Activated naive CD8-positive, alpha-beta T cell treated with anti-CD3 and anti-CD28 coated beads for 36 hours (primary cell): ENCODE measurements around the gene ADGRV1. TPM values are rescaled to one million over a fixed set of nuclear protein-coding genes. Genes with fewer than 3 reads are reported as not detected.
"Not testable (repeated sequence)": the region's sequence is repeated elsewhere in the genome, so short reads cannot be mapped to it uniquely, and the experiment has no call there.

Experiments used
- DNase-seq: peaks from one replicate; pipeline ENCODE4 v3.0.0; 2021
- H3K27ac Mint-ChIP-seq: one replicate; pipeline ENCODE4 v1.8.0; 2022; ENCODE audit warnings: mild to moderate bottlenecking, moderate library complexity, mixed read lengths
- H3K27me3 Mint-ChIP-seq: one replicate; pipeline ENCODE4 v1.8.0; 2022; ENCODE audit warnings: mild to moderate bottlenecking, mixed read lengths
- H3K36me3 Mint-ChIP-seq: one replicate; pipeline ENCODE4 v1.8.0; 2021; ENCODE audit warnings: mild to moderate bottlenecking, mixed read lengths
- H3K4me1 Mint-ChIP-seq: one replicate; pipeline ENCODE4 v1.8.0; 2021; ENCODE audit warnings: mixed read lengths
- H3K4me3 Mint-ChIP-seq: one replicate; pipeline ENCODE4 v1.8.0; 2022; ENCODE audit warnings: mild to moderate bottlenecking, moderate library complexity, mixed read lengths
- H3K9me3 Mint-ChIP-seq: one replicate; pipeline ENCODE4 v1.8.0; 2022; ENCODE audit warnings: mixed read lengths
- total RNA-seq, 2 experiments: library from RNA; stranded (reverse); gene quantifications; one replicate each; pipeline ENCODE4 v1.2.3, GENCODE V29; 2021

ADGRV1 gene
- total RNA-seq, 2 experiments from 2014 or later: 0.14 TPM; not detected in 1

DNA sequence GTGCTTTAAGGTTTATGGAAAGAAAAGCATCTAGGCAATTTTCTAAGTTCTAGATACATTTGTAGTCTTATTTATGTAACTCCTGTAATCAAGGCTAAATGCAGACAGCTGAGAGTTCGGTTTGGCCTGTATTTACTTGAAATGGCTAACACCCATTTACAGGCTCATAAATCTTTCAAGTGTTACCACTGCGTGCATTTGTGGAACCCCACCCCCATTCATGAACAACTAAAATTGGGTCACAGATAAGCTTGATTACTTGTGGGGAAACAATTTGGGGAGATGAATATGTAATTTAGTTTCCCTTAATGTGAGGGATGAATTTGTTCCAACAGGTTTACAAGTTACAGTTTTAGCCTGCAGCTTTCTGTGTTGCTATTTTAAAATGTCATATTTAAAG, 463.9 kb downstream of the ADGRV1 start:
- Mint-ChIP-seq H3K36me3 (no peaks in the 10 kb centered on the region), H3K4me3 (no peak overlapping the region), H3K27ac (no peak overlapping the region), H3K27me3 (peaks cover 16% of the 10 kb centered on the region), H3K9me3 (no peaks in the 10 kb centered on the region), H3K4me1 (no peaks in the 10 kb centered on the region)
- DNase-seq: no peak

DNA sequence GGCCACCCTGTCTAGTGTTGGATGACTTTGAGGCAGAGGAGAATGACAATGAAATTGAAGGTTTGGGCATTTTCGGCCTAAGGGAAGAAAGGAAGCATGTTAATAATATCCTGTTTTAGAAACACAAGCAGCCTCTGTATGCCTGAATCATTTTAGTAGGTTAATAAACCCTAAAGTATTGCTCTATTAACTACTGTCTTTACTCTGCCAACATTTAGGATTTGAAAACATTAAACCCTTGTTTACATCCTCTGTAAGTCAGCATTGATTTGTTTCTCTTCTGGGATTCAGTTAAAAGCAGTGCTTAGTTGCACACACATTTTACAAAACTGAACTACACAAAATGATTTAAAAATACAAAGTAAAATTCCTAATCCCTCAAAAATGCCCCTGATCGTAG, 465.6 kb downstream of the ADGRV1 start:
- Mint-ChIP-seq H3K9me3 (no peaks in the 10 kb centered on the region), H3K4me1 (no peaks in the 10 kb centered on the region), H3K27ac (no peak overlapping the region), H3K27me3 (peaks cover 25% of the 10 kb centered on the region), H3K4me3 (no peak overlapping the region), H3K36me3 (no peaks in the 10 kb centered on the region)
- no peak for DNase-seq

DNA sequence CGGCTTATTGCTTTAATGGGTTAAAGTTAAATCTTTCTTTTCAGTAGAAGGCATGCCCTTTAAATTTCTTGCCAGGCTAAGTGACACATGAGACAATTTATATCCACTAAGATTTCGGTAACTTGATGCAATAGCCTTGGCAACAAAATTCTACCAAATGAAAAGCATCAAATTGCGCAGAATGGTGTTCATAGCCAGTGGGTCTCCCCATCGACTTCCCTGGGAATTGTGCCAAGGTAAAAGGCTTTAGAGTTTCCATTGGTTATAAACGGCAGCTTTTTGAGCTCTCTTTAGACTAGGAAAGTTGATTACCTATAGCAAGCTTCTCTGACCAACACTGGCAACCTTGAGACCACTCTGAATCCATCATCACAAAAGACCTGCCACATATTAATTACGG, 466.1 kb downstream of the ADGRV1 start:
- H3K9me3 Mint-ChIP-seq: no peaks in the 10 kb centered on the region

DNA sequence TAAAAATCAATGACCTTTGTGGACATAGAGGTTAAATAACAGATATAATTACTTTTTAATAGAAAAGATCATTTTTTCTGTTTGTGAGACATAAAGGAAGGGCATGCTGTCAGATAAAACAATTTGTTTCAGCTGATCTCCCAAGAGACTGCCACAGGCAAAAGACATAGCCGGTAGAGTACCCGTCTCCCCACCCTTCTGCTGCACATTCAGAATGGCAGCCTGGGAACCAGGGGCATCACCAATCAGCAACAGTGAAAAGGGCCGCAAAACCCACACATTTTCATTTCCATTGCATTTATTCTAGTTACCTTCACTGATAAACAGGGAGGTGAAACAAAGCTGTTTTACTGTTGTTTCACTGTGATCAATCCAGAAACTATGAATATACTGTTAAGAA, 466.9 kb downstream of the ADGRV1 start:
- H3K4me3 Mint-ChIP-seq: no peak overlapping the region
- no peak for DNase-seq
- no peaks in the 10 kb centered on the region for H3K36me3 Mint-ChIP-seq
- H3K9me3 Mint-ChIP-seq: no peaks in the 10 kb centered on the region
- no peak overlapping the region for H3K27ac Mint-ChIP-seq
- H3K4me1 Mint-ChIP-seq: no peaks in the 10 kb centered on the region
- H3K27me3 Mint-ChIP-seq: peaks cover 13% of the 10 kb centered on the region

More for the DNA sequence above, 466.1 kb downstream of the ADGRV1 start:
- Mint-ChIP-seq H3K27me3 (peaks cover 20% of the 10 kb centered on the region), H3K4me3 (no peak overlapping the region), H3K27ac (no peak overlapping the region), H3K36me3 (no peaks in the 10 kb centered on the region), H3K4me1 (no peaks in the 10 kb centered on the region)
- DNase-seq: no peak

DNA sequence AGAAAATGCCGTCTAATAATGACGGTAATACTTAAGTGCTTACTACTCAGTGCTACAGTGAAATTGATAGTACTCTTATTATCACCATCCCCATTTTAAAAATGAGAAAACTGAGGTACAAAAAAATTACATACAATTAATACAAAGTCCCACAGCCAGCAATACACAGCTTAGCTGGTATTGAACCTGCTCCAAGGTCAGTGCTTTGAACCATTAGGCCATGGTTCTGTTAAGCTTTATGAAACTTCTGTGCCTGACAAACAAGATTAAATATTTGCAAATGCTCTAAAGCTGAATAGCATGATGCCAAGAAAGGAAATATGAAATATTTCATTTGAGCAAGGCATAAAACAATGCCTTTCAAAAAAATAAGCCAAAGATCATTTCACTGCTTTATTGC, 467.4 kb downstream of the ADGRV1 start:
- peaks cover 16% of the 10 kb centered on the region for H3K27me3 Mint-ChIP-seq
- H3K36me3 Mint-ChIP-seq: no peaks in the 10 kb centered on the region
- H3K9me3 Mint-ChIP-seq: no peaks in the 10 kb centered on the region
- no peak overlapping the region for H3K4me3 Mint-ChIP-seq
- no peak for DNase-seq
- H3K27ac Mint-ChIP-seq: no peak overlapping the region
- H3K4me1 Mint-ChIP-seq: no peaks in the 10 kb centered on the region

DNA sequence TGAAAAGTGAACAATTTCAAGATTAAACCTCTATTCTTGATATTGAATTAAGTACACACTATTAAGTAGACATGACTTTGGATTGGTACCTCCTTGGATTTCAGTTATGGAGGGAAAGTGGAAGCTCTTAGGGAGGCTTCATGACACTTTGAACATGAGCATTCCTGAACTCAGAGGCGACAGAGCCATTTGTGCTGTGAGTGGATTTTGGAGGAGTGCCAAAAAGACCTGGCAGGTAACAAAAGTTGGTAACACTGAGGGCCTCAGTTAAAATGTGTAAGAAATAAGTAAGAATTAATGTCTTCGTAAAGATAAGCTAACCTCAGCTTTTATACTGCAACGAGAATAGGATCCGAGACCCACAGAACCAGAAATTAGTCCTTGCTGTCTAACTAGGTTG, 467.9 kb downstream of the ADGRV1 start:
- peaks cover 19% of the 10 kb centered on the region for H3K27me3 Mint-ChIP-seq
- no peak overlapping the region for H3K4me3 Mint-ChIP-seq
- no peaks in the 10 kb centered on the region for H3K36me3 Mint-ChIP-seq
- H3K4me1 Mint-ChIP-seq: peaks cover 2% of the 10 kb centered on the region
- H3K27ac Mint-ChIP-seq: no peak overlapping the region
- H3K9me3 Mint-ChIP-seq: no peaks in the 10 kb centered on the region
- DNase-seq: no peak

DNA sequence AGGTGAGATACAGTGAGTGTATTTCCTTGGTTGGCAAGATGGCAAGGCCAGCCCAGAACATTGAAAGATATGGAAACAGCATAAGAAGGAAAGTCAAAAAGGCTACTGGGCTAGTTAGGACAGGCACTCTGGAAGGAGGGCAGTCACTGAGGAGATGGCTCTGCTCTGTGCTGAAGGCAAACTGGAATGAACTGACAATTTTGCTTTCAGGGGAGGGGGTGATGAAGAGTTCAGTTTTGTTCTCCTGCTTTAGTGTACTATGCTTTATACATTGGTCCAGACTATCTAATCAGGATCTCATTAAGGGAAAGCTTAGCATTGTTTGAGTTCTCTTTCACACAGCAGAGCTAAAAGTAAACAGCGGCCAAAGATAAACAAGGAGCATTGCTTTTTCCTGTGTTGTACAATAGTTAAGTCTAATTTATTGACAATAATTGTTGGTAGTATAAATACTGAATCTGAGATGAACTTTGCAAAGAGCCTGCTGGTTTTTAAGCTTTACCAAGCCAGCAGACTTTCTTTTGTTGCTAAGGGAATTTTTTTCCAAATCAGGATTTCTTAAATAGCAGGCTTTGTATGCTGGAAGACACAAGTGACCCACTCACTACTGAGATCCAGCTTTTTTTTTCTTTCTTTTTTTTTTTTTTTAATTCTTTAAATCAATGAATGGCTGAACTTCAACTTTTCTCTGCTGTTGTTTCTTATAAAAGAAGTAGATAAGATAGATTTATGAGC, 469.0 kb downstream of the ADGRV1 start:
- H3K4me3 Mint-ChIP-seq: no peak overlapping the region
- peaks cover 18% of the 10 kb centered on the region for H3K27me3 Mint-ChIP-seq
- no peak overlapping the region for H3K27ac Mint-ChIP-seq
- H3K4me1 Mint-ChIP-seq: peaks cover 2% of the 10 kb centered on the region
- H3K36me3 Mint-ChIP-seq: no peaks in the 10 kb centered on the region
- no peaks in the 10 kb centered on the region for H3K9me3 Mint-ChIP-seq
- DNase-seq: no peak

DNA sequence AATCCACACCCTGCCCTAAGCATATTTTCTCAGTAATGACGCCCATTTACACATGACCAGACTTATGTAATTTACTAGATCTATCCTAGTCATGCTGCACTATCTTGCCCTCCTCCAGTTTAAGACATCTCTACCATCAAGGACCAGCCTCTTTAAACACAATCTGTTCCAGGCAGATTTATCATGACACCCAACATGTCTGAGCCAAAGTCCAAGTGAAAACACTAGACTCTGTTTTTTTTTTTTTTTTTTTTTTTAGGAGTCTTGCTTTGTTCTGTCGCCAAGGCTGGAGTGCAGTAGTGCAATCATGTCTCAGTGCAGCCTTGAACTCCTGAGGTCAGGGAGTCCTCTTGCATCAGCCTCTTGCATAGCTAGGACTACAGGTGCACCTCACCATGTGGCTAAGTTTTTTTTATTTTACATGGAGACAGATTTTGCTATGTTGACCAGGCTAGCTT, 469.9 kb downstream of the ADGRV1 start:
- DNase-seq: no peak
- no peaks in the 10 kb centered on the region for H3K36me3 Mint-ChIP-seq
- H3K27ac Mint-ChIP-seq: no peak overlapping the region
- no peak overlapping the region for H3K4me3 Mint-ChIP-seq
- H3K27me3 Mint-ChIP-seq: peaks cover 18% of the 10 kb centered on the region
- peaks cover 2% of the 10 kb centered on the region for H3K4me1 Mint-ChIP-seq
- H3K9me3 Mint-ChIP-seq: no peaks in the 10 kb centered on the region

DNA sequence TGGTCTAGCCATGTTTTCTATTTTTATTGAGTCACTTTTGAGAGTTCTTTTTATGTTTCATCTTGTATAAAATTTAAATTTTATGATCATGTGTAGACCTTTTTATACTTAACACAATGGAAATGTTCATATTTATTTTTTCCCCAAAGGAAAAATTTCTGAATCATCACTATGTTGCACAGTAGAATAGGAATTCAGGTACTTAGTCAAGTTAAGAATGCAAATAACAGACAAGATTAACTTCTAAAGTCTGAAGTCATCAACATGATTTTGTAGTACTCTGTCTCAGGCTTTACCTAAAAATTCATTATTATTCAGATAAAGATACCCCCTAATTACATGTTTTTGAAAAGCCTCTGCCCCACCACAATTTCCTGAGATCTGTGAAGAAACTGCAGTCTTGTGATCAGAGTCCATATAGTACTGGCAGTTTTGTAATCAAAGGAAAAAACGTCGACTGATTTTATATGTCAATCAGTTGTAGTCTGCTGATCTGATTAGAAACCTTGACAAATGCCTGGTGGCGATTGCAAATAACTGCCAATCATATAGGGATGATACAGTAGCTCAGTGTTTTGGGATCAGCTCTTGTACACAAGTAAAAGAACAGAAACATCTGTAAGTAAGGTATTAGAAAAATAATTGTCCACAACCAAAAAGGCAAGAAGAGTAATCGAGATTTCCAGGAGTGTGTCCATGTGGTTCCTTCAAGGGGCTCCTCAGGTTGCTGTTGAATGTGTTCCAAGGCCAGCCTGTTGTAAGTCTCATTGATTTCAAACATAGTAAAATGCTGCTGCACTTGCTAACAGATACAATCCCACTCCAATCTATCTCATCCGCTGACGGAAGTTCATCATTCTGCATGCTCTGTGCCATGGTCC, 472.2 kb downstream of the ADGRV1 start:
- Mint-ChIP-seq H3K36me3 (no peaks in the 10 kb centered on the region), H3K9me3 (no peaks in the 10 kb centered on the region), H3K4me1 (peaks cover 2% of the 10 kb centered on the region), H3K27me3 (peaks cover 18% of the 10 kb centered on the region), H3K4me3 (no peak overlapping the region), H3K27ac (no peak overlapping the region)
- DNase-seq: no peak

DNA sequence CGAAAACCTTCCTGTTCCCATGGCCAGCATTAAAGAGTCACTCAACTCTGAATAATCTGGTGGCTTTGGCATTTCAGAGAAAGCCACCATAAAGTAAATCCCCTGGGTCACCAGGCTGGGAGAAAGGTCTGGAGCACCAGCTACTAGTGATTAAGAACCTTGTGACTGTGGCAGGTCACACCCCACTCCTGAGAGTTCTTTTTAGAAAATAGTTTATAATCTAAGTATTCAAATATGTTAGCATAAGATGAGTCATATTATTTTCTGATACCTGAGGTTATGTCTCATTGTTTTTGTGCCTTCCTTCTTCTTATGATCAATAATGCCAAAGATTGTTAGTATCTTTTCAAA, 472.8 kb downstream of the ADGRV1 start:
- peaks cover 18% of the 10 kb centered on the region for H3K27me3 Mint-ChIP-seq
- no peak overlapping the region for H3K27ac Mint-ChIP-seq
- no peaks in the 10 kb centered on the region for H3K36me3 Mint-ChIP-seq
- no peaks in the 10 kb centered on the region for H3K9me3 Mint-ChIP-seq
- DNase-seq: no peak
- H3K4me1 Mint-ChIP-seq: peaks cover 2% of the 10 kb centered on the region
- H3K4me3 Mint-ChIP-seq: no peak overlapping the region

DNA sequence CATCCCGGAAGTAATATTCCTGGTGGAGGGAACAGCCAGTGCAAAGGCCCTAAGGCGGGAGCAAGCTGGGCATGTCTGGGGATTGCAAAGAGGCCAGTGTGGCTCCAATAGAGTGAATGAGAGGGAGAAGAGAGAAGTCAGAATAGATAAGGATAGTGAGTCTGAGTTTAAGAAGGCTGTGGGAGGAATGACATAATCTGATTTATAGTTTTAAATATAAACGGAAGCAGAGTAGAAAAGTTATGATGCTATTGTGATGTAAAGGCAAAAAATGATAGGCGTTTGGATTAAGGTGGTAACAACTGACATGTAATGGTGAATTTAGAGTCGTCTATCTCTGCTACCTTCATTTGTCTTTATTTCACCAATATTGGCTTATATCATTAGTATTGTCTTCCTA, 473.5 kb downstream of the ADGRV1 start:
- H3K27ac Mint-ChIP-seq: no peak overlapping the region
- H3K36me3 Mint-ChIP-seq: no peaks in the 10 kb centered on the region
- no peak overlapping the region for H3K4me3 Mint-ChIP-seq
- peaks cover 2% of the 10 kb centered on the region for H3K4me1 Mint-ChIP-seq
- no peaks in the 10 kb centered on the region for H3K9me3 Mint-ChIP-seq
- peaks cover 18% of the 10 kb centered on the region for H3K27me3 Mint-ChIP-seq
- no peak for DNase-seq

DNA sequence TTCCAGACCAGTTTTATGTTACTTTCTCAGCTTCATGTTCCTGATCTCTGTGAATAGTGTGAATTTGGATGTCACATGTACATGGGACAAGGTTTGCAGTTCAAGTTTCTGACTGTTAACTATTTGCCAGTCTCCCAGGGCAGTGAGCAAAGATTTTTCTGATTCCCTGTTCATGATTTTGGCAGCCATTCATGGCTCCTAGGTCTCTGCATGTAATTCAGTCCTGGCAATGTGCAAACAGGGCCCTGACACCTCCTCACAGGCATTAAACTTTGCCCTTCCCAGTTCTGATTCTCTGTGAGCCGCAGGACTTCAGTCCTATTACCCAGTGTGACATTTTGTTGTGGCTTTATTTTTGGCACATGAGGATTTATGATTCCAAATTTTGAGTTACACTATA, 474.8 kb downstream of the ADGRV1 start:
- H3K36me3 Mint-ChIP-seq: no peaks in the 10 kb centered on the region
- peaks cover 2% of the 10 kb centered on the region for H3K4me1 Mint-ChIP-seq
- H3K4me3 Mint-ChIP-seq: no peak overlapping the region
- no peak for DNase-seq
- H3K27ac Mint-ChIP-seq: no peak overlapping the region
- H3K9me3 Mint-ChIP-seq: no peaks in the 10 kb centered on the region
- H3K27me3 Mint-ChIP-seq: peaks cover 14% of the 10 kb centered on the region

DNA sequence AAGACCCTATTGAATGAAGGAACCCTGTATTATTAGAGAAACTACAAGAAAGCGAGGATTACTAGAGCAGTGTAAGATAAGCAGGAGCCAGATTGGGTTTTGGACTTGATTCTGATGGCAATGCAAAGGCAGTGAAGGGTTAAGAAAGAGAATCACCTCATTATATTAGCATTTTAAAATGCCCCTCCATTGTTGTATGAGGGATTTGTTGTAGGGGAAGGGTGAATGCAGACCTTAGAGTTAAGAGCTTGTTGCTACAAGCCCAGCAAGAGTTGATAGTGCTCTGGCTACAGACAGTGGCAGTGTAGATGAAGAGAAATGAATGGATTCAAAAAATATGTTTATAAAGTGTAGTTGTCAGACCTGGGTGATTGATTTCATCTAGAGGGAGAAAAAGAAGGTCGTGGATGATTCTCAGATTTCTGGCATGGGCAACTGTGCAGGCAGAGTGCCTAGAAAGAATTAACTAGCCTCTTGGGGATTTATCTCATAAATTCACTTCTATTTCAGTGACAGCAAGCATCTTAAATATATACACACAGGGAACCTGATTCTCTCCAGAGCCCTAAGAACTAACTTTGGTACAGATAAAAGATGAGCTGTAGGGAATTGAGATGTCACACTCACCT, 479.7 kb downstream of the ADGRV1 start:
- no peak for DNase-seq
- Mint-ChIP-seq H3K9me3 (no peaks in the 10 kb centered on the region), H3K4me3 (no peak overlapping the region), H3K4me1 (no peaks in the 10 kb centered on the region), H3K27me3 (no peaks in the 10 kb centered on the region), H3K27ac (no peak overlapping the region), H3K36me3 (no peaks in the 10 kb centered on the region)

DNA sequence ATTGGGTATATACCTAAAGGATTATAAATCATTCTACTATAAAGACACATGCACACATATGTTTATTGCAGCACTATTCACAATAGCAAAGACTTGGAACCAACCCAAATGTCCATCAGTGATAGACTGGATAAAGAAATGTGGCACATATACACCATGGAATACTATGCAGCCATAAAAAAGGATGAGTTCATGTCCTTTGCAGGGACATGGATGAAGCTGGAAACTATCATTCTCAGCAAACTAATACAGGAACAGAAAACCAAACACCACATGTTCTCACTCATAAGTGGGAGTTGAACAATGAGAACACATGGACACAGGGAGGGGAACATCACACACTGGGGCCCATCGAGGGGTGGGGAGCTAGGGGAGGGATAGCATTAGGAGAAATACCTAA, 482.5 kb downstream of the ADGRV1 start:
- H3K4me1 Mint-ChIP-seq, H3K27me3 Mint-ChIP-seq, H3K36me3 Mint-ChIP-seq, DNase-seq, H3K4me3 Mint-ChIP-seq, H3K9me3 Mint-ChIP-seq, H3K27ac Mint-ChIP-seq: not testable (repeated sequence)

DNA sequence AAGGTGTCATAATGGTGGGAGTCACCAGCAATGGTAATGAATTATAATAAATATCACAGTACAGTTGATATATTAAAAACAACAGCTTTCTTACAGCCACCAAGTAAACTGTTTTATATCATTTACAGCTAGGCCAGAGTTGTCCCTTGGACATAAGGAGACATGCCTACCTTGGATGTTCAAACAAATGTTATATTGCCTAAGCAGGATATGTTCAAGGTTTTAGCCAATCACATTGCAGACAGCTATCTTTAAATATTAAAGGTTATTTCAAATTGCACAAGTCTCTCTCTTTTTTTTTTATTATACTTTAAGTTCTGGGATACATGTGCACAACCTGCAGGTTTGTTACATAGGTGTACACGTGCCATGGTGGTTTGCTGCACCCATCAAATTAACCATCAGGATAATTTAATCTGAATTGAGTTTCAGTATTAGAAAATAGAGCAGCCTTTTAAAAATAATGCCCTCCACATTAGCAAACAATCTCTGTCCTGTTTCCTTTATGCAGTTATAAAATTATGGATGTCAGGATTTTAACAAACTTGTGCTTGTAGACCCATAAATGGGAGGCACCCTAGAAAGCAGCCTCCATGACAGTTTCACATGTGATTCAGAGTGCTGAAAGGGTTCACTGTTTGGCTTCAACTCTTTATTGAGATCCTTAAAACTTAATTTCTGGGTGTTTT, 483.8 kb downstream of the ADGRV1 start:
- Mint-ChIP-seq H3K27me3 (peaks cover 8% of the 10 kb centered on the region), H3K27ac (no peak overlapping the region), H3K36me3 (no peaks in the 10 kb centered on the region), H3K9me3 (peaks cover 4% of the 10 kb centered on the region), H3K4me1 (no peaks in the 10 kb centered on the region), H3K4me3 (no peak overlapping the region)
- no peak for DNase-seq
